HK-2 (cell line): ENCODE results near the gene SNRPD2.
A peak's percentile ranks its signal among the peaks of the same experiment; 100 is the strongest.

Experiments used
- DNase-seq: peaks from one replicate; pipeline ENCODE4 v3.0.0-alpha.2; 2018; ENCODE audit not compliant: unreplicated experiment

SNRPD2 gene

DNA sequence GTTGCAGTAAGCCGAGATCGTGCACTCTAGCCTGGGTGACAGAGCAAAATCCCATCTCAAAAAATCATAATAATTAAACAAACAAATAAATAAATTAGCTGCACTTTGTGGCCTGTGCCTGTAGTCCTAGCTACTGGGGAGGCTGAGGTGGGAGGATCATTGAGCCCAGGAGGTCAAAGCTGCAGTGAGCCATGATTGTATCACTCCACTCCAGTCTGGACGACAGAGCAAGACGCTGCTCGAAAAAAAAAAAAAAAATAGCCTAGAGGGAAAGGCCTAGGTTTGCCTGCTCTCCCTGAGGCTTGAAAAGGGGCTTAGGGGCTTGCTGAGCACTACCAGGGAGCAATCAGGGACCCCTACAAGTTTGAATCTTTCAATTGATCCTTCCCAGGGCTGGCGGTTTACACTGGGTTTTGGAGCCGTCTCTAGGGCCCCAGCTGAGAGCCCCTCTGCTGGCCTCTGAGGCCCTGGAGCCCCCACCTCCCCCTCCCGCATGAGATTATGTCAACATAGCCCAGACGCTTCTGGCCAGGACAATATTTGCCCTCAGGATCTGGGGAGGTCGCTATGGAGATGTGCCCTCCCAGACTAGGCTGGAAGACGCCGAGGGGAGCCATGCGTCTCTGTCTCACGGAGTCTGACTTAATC is 34.1 kb downstream of the SNRPD2 start:
- no peak for DNase-seq

DNA sequence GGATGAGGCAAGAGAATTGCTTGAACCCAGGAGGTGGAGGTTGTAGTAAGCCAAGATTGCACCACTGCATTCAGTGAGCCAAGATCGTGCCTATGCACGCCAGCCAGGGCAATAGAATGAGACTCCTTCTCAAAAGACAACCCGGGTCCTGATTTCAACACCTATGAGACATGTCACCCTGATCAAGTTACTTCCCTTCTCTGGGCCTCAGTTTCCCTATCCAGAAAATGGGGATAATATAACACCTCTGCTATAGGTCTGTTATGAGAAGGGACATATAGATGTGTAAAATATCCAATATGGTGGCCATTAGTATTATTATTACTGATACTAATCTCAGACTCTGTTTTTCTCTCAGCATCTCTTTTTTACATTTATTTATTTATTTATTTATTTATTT is 36.7 kb downstream of the SNRPD2 start:
- DNase-seq: no peak

DNA sequence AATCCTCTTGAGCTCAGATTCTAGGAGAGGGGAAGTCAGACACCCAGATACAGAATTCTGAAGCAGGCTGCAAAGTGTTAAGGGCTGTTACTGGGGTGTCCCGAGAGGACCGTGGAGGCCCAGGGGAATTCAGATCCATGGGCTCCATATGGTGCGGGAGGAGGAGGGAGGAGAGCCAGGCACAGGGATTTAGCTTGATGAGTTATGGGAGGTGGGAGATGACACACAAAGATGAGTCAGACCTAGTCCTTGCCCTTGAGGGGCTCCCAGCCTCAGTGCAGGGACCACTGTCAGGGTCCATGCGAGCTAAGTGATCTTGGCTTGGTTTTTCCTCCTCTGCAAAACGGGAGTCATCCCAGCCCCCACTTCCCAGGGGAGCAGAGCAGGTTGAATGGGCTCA is 38.1 kb downstream of the SNRPD2 start:
- no peak for DNase-seq

DNA sequence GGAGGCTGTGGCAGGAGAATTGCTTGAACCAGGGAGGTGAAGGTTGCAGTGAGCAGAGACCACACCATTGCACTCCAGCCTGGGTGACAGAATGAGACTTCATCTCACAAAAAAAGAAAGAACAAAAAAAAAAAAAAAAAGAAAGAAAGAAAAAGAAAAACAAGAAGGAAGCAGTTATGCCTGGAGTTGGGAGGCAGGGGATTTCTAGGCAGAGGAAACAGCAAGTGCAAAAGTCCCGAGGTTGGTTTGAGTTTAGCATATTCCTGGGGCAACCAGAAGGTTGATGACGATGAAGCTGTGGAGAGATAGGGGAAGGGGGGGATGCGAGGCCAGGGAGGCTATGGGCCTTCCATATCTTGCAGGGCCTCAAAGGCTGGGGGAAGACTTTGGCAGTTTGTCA is 41.0 kb downstream of the SNRPD2 start:
- DNase-seq: no peak

DNA sequence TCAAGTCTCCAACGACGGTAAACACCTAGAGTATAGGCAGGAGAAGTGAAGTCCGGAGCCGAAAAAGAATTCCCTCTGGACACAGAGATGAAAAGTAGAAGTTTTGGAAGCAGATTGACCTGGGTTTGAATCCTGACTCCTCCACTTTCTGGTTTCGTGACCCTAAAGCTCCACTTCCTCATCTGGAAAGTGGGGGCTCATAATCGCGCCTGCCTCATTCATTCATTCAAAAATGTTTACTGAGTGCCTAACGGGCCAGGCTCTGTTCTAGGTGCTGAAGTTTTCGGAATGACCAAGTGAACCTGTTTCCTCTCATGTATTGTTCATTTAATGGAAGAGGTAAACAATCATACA is 45.4 kb downstream of the SNRPD2 start:
- no peak for DNase-seq

DNA sequence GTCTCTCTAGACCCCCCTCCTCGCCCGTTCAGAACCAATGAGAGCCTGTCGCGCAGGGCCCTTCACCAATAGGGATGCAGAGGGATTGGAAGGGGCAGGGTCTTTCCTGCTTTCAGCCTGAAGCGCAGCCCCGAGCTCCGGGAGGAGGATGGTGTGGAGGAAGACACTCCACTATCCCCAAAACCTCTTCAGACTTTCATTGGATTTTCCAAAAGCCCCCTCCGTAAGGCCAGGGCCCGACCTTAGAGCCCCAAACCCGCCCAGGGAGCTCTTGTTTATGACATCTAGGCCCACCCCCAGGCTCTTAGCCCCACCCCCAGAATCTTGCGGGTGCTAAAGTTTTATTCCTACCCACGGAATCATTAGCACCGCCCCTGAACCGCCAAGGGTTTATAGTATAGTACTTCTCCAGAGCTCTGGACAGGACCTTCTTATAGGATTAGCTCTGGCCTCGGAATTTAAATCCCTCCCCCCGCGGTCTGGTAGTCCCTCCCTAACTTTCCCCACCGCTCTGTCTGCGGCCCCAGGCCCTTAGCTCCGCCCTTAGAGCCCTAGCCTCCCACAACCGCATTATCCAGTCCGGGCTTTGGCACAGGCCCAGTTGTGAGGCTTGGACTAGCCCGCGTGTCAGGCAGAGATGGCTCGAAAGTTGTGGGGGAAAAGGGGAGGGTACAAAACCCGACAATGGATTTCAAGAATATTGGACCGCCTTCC is 46.0 kb downstream of the SNRPD2 start:
- DNase-seq: peak; percentile 82

DNA sequence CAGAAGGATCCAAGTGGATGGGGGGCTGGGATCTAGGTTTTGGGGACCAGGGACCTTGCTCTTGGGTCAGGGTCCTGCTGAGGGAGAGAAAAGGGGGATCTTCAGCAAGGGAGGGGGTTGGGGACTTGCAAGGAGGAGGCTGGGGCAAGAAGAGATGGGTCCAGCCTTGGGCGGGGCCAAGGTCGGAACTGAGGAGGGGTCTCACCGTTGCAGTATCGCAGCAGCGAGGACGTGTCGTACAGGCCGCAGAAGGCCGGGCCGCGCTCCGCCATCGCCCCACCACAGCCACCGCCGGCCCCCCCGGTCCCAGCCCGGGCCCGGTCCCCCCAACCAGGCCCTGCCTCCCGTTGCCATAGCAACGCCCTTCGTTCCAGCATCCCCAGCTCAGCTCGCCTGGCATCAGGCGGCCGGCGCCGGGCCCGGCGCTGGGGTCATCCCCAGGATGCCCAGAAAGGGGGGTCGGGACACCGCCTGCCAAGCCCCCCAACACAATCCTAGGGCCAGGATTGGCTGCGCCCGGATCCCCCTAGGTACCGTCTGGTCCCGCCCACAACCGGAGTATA is 46.6 kb downstream of the SNRPD2 start:
- DNase-seq: no peak

DNA sequence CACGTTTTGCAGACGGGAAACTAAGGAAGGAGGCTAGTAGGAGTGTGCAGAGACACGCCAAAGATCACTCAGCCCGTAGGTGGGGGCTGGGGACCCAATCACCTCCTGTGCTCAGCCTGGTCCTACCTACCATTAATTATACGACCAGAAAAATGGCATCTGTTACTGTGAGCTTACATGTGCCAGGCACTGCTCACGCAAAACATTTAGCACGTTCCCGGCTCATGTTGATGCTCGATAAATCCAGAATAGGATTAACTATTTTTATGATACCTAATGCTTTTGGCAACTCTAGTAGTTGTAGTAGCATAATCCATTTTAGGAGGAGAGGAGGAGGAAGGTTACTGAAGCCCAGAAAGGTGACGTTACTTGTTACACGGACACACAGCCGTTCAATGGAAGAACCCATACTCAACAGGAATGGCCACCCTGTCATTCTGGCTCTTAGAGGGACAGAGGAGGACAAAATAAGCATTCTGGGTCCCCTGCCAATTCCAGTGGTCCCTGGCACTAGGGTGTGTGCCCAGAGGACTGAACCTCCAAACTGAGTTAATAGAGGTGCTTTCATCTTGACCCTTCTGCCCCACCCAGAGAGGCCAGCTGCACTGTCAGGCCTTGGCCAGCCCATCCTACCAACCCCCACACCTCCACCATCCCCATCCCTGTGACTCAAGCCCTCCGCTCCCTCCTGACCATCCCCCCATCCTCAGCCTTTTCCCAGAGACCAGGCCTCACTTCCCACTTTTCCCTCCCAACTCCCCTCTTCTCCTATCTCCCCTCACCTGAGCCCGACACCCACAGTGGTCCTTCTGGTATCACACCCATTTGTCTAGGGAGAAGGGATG is 47.6 kb downstream of the SNRPD2 start:
- no peak for DNase-seq

DNA sequence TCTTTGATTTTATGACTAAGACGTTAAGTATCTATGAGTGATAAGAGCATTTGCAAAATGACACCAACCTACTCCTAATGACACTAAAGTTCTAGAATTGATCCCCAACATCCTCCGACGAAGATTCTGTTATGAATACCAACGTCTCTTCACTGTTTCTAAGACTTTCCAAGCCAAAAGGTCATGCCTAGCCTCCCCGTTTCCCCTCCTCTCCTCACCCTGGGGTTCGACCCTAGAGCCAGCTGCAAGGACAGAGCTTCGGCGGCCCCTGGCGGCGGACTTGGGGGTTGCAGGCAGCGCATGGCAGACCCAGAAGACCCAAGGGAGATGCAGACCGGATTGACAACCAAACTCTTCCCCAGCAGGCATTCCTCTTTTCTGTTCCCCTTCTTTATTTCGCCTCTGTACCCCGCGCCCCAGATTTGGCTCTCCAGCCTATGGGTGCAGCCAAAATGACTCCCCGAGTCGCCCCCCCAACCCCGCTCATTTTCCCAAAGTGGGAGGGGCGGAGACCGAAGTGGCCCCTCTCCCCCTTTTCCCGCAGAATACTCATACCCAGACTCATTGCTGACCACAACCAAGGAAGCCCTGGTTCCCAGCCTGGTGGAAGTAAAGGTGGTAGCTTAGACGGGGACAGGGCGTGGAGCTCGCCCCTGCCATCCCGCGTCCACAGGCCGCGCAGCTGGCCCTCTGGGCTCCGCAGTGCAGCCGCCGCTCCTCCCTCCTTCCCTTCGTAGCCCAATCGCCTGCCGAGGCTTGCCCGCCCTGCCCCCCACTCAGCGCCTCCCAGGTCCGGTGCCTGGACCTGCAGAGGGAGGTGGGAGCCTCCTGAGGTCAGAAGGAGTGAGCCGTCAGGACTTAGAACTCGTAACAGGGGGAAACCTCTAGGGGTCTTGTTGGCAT is 48.5 kb downstream of the SNRPD2 start:
- peak; percentile 91 for DNase-seq

DNA sequence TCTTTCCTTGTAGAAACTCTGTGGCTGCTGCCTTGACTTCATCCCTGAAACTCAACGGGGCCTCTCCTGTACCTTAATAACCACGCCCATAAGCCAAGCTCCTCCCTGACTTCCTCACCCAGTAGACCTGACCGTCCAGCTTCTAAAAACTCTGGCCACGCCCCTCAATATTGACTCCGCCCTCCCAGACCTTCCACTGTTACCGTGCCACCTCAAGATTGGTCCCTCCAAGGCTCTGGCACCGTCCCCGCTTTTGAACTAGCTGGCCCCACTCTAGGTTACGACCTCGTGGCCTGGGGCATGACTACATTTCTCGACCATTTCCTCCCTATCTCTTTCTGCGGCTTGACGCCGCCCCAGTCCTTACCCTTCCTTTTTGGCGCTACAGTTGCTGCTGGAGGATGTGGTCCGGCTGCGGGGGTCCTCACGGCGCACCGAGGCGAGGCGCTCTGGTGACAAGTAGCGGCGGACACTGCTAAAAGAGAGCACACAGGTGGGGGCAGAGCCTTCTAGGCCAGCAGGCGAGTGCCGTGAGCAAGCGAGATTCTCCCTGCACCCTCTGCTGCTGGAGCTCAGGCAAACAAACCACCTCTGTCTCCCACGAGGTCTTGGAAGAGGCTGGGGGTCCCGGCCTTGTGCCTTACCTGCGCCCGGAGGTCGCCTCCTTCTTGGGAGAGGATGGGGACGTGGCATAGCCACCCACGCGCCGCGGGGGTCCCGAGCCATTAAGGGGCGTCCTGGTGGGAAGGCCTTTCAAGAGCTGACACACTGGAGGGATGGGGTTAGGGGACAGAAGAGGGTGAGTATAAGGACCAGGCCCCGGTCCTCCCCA is 50.3 kb downstream of the SNRPD2 start:
- DNase-seq: peak; percentile 95

DNA sequence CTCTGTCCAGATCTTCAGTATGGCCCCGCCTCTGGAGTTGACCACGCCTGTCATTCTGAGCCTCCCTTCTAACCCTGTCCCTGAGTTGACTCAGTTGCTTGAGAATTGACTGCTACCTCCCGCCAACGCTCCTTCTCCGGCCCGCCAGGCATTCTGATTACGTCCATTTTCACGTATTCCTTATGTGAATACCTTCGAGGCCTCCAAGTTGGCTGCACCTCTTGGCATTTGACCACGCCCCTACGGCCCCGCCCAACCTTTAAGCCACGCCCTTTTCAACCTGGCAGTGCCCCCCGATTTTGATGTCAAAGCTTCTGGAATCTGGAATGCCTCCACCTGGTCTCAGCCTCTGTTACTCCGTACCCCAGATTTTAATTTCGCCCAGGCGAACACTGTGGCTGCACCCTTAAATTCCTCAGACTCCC is 50.9 kb downstream of the SNRPD2 start:
- no peak for DNase-seq

DNA sequence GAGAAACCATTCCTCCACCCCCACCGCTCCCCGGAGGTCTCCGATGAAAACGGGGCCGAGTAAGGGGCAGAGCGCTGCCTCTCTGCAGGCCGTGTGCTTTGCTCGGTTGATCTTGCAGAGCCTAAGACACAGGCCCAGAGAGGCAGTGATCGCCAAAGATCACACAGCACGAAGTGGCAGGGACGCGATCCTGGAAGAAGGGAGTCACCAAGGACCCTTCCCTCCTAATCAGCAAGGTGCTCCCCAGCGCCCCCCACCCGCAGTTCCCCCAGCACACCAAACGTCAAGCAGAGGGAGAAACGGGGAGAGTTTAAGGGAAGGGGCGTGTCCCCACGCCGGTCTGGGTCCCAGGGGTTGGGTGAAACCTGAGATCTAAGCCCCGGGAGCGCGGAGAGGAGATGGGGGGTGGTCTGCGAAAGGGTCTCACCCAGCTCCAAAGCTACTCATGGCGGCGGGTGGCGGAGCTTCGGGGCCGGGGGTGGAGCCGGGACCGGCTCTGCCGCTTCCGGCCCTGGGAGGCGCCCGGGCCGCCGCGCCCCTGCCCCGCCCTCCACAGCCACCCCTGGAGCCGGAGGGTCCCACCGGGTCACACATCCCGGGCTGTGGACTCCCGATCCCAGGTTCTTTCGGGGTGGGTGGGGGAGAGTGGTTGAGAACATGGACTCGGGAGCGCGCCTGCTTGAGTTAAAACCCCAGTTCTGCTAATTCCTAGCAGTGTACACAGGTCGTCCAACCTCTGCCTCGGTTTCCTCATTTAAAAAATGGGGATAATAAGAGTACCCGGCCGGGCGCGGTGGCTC is 52.6 kb downstream of the SNRPD2 start, which contains the start of gene EML2:
TSS of gene EML2 (minus strand) at position 468 of the 800 bp plus-strand sequence. CDS start at position 447, 21 bp downstream.
- DNase-seq: no peak

DNA sequence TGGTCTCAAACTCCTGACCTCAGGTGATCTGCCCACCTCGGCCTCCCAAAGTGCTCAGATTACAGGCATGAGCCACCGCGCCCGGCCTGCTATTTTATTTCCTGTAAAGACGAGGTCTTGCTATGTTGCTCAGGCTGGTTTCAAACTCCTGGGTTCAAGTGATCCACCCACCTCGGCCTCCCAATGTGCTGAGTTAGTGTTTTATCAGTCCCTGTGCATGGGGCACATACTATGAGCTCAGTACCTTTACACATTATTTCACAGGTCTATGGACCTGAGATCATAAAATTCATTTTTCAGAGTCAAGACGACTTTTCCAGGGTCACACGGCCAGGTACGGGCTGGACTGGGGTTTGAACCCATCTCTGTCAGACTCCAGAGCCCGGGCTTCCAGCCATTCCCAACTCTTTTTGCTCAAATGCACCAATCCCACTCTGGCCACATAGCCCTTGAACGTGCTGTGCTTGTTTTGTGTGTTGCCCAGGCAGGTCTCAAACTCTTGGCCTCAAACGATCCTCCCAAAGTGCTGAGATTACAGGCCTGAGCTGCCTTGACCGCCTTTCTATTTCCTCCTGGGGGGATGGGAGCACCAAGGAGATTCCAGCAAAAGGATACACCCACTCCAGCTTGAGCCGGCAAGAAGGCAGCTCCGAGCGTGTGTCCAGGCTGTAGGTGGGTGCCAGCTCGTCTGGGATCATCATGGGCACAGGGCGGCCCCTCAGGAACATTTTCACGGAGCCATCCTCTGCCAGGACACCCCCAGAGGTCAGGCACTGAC is 53.7 kb downstream of the SNRPD2 start:
- DNase-seq: no peak
